ENCODE results near the gene AGAP1. TPM values are rescaled to one million over a fixed set of nuclear protein-coding genes. Genes with fewer than 3 reads are reported as not detected.

AGAP1 gene
- total RNA-seq, 2 donors from 2014 or later, result 19.1 to 20.8 TPM

DNA sequence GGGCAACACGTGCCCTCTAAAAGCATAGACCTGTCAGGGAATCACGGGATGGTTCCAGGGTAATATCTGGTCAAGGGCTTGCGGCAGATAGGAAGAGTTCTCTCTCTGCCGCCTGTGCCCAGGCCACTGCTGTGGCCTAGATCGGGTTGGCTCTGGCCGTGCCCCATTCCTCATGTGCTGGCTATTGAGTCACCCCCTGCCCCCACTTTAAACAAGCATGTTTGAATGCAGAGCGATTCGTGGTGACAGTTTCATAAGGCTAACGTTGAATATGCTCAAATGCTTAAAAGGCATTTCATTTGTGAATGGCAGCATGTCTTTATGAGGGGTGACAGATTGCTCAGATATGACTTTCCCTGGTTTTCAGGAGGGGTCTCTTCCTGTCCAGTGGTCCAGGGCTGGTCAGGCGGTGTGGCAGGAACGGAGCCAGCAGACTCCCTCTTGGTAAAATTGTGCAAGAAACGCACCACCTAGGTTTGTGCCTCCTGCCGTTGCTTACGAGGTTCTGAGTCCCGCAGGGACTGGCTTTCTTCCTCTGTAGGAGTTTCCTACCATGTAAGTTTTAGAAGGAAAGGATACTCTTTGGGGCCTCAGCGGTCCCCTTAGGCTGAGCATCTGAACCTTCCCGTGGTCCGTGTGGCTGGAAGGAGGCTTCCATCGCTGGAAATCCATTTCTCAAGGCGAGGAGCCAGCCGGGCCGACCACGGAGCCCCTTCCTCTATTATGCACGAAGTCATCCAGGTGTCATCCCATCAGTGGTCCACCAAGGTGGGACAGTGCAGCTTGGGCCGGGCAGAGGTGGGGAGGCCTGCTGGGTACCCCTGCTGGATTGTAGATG, 50.2 kb downstream of the AGAP1 start:
- Histone ChIP-seq H3K4me1 (ENCODE audit: control insufficient read depth in 1 of 2, low read depth in 2 of 2) (no peaks in the 10 kb centered on the region), H3K9me3 (no peaks in the 10 kb centered on the region), H3K27me3 (replicated peaks; ENCODE audit: insufficient read depth) (no peaks in the 10 kb centered on the region), H3K27ac (no peak overlapping the region), H3K4me3 (no peak overlapping the region), H3K36me3 (no peaks in the 10 kb centered on the region)
- ATAC-seq (ENCODE audit: insufficient number of reproducible peaks, low FRiP score, low read depth) (no peak), DNase-seq (ENCODE audit: low spot score) (no peak)
- TF ChIP-seq CTCF (IDR thresholded peaks at IDR 0.05), result no peak

- no peak for ATAC-seq (ENCODE audit: insufficient number of reproducible peaks, low FRiP score, low read depth)
- no peak for TF ChIP-seq CTCF (IDR thresholded peaks at IDR 0.05)
- no peak overlapping the region for H3K4me3 ChIP-seq
- no peak for DNase-seq (ENCODE audit: low spot score)
- no peaks in the 10 kb centered on the region for H3K27me3 ChIP-seq (replicated peaks; ENCODE audit: insufficient read depth)
- H3K9me3 ChIP-seq, result no peaks in the 10 kb centered on the region
- no peaks in the 10 kb centered on the region for H3K4me1 ChIP-seq (ENCODE audit: control insufficient read depth in 1 of 2, low read depth in 2 of 2)
- no peak overlapping the region for H3K27ac ChIP-seq
- H3K36me3 ChIP-seq, result no peaks in the 10 kb centered on the region
These were observed 50.8 kb downstream of the AGAP1 start for GRCh38 chr2:235544689-235544969.

GRCh38 chr2:235545339-235546150, 51.7 kb downstream of the AGAP1 start:
- no peaks in the 10 kb centered on the region for H3K36me3 ChIP-seq
- no peak overlapping the region for H3K4me3 ChIP-seq
- no peak for TF ChIP-seq CTCF (IDR thresholded peaks at IDR 0.05)
- DNase-seq (ENCODE audit: low spot score) (no peak), ATAC-seq (ENCODE audit: insufficient number of reproducible peaks, low FRiP score, low read depth) (no peak)
- H3K4me1 ChIP-seq (ENCODE audit: control insufficient read depth in 1 of 2, low read depth in 2 of 2), result no peaks in the 10 kb centered on the region
- H3K27me3 ChIP-seq (replicated peaks; ENCODE audit: insufficient read depth), result no peaks in the 10 kb centered on the region
- no peaks in the 10 kb centered on the region for H3K9me3 ChIP-seq
- no peak overlapping the region for H3K27ac ChIP-seq

- Histone ChIP-seq H3K27ac (no peak overlapping the region), H3K4me3 (no peak overlapping the region), H3K27me3 (replicated peaks; ENCODE audit: insufficient read depth) (no peaks in the 10 kb centered on the region), H3K4me1 (ENCODE audit: control insufficient read depth in 1 of 2, low read depth in 2 of 2) (no peaks in the 10 kb centered on the region), H3K9me3 (no peaks in the 10 kb centered on the region), H3K36me3 (no peaks in the 10 kb centered on the region)
- no peak for TF ChIP-seq CTCF (IDR thresholded peaks at IDR 0.05)
- DNase-seq (ENCODE audit: low spot score) (no peak), ATAC-seq (ENCODE audit: insufficient number of reproducible peaks, low FRiP score, low read depth) (no peak)
These were observed 52.2 kb downstream of the AGAP1 start for GRCh38 chr2:235546151-235546435.

DNA sequence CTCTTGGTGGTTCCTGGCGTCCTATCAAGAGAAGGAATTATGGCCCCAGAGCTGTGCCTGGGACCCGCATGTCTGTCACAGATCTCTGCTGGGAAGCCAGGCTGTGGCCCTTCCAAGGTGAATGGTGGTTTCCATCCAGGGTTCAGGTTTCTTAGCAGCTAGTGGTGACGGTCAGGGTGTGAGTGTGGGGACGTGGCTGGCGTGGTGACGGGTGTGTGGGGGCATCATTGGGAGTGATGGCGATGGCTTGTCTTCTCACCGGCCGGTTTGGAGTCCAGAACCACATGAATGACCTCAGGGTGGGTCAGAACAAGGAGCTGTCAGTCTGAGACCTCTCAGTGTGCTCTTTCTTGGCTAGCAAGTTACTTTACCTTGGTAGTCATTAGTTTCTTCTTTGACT, 52.6 kb downstream of the AGAP1 start:
- H3K27me3 ChIP-seq (replicated peaks; ENCODE audit: insufficient read depth), result no peaks in the 10 kb centered on the region
- no peaks in the 10 kb centered on the region for H3K9me3 ChIP-seq
- no peak overlapping the region for H3K4me3 ChIP-seq
- H3K36me3 ChIP-seq, result no peaks in the 10 kb centered on the region
- ATAC-seq (ENCODE audit: insufficient number of reproducible peaks, low FRiP score, low read depth) (no peak), DNase-seq (ENCODE audit: low spot score) (no peak)
- H3K27ac ChIP-seq, result no peak overlapping the region
- no peaks in the 10 kb centered on the region for H3K4me1 ChIP-seq (ENCODE audit: control insufficient read depth in 1 of 2, low read depth in 2 of 2)
- TF ChIP-seq CTCF (IDR thresholded peaks at IDR 0.05), result no peak

Measured in thoracic aorta (tissue), 2 donors.